ENCODE data around the gene ZFPM1.

Gene ZFPM1

GRCh38 chr16:88578446-88579313 lies 125.6 kb downstream of the ZFPM1 start:
- DNase-seq: no peak

DNA sequence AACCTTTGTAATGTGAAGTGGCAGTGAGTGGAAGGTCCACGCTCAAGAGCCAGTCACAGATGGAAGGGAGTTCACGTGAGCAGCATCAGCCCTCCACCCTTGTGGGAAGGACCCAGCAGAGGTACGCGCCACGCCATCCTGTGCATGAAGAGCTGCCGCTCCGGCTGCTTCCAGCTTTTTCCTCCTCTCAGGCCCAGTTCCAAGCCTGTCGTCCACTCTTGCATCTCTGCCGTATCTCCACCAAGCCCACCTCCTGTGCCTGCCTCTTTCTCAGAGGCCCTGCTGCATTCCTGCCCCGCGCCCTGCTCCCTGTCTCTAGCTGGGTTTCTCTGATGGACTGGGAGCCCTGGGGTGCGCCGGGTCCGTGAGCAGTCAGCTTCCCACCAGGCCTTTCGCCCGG lies 127.3 kb downstream of the ZFPM1 start:
- DNase-seq: no peak

- no peak for DNase-seq
Measured at GRCh38 chr16:88581033-88581432, 128.0 kb downstream of the ZFPM1 start.

- DNase-seq: no peak
Measured at GRCh38 chr16:88582912-88583575, 130.0 kb downstream of the ZFPM1 start.

- no peak for DNase-seq
Measured at GRCh38 chr16:88584676-88585075, 131.6 kb downstream of the ZFPM1 start.

- no peak for DNase-seq
Measured at GRCh38 chr16:88585269-88585668, 132.2 kb downstream of the ZFPM1 start.

DNA sequence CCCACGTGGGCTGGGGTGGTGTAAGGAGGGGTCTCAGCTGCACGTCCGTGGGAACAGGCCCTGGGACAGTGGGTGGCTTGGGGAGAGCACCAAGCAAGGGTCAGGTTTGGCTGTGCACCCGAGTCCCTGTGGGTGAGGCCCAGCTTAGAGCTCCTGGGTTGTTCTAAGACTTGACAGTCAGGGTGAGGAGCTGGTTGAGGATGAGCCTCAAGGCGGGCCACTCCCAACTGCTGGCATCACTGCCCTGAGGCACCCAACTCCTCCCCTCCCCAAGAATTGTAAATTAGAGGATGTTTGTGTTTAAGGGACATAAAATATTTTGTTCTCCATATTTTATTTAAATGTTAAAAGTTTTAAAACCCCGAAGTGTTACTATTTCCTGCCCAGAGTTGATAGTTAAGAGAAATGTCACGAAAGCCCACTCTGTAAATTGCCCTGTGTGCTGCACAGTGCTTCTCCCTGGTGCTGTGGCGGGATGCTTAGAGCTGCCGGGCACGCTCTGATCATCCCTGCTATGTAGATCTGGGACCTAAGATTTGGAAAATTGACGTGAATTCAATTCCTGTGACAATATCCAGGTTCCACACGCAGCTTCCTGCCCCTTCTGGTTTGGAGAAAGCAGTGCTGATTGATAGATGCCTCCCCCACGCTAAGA lies 133.0 kb downstream of the ZFPM1 start:
- DNase-seq: no peak
